AG09319 (cell line): ENCODE results near the gene CTDSP2.
"Not testable (repeated sequence)": the region's sequence is repeated elsewhere in the genome, so short reads cannot be mapped to it uniquely, and the experiment has no call there.

ENCODE experiments used
- DNase-seq: peaks from one replicate; pipeline ENCODE4 v3.0.0-alpha.2; 2010; ENCODE audit warnings: low read depth; ENCODE audit errors: extremely low read depth
- TF ChIP-seq, protein P1 (sequence below): IDR thresholded peaks from 2 replicates; pipeline ENCODE4 v1.5.1; 2011; ENCODE audit warnings: low read depth, mild to moderate bottlenecking, inconsistent platforms, low read length, moderate library complexity

Gene CTDSP2

GRCh38 chr12:57822392-57823130 lies 24.0 kb downstream of the CTDSP2 start:
- TF ChIP-seq, protein P1, sequence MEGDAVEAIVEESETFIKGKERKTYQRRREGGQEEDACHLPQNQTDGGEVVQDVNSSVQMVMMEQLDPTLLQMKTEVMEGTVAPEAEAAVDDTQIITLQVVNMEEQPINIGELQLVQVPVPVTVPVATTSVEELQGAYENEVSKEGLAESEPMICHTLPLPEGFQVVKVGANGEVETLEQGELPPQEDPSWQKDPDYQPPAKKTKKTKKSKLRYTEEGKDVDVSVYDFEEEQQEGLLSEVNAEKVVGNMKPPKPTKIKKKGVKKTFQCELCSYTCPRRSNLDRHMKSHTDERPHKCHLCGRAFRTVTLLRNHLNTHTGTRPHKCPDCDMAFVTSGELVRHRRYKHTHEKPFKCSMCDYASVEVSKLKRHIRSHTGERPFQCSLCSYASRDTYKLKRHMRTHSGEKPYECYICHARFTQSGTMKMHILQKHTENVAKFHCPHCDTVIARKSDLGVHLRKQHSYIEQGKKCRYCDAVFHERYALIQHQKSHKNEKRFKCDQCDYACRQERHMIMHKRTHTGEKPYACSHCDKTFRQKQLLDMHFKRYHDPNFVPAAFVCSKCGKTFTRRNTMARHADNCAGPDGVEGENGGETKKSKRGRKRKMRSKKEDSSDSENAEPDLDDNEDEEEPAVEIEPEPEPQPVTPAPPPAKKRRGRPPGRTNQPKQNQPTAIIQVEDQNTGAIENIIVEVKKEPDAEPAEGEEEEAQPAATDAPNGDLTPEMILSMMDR, result no peak
- DNase-seq, result no peak

DNA sequence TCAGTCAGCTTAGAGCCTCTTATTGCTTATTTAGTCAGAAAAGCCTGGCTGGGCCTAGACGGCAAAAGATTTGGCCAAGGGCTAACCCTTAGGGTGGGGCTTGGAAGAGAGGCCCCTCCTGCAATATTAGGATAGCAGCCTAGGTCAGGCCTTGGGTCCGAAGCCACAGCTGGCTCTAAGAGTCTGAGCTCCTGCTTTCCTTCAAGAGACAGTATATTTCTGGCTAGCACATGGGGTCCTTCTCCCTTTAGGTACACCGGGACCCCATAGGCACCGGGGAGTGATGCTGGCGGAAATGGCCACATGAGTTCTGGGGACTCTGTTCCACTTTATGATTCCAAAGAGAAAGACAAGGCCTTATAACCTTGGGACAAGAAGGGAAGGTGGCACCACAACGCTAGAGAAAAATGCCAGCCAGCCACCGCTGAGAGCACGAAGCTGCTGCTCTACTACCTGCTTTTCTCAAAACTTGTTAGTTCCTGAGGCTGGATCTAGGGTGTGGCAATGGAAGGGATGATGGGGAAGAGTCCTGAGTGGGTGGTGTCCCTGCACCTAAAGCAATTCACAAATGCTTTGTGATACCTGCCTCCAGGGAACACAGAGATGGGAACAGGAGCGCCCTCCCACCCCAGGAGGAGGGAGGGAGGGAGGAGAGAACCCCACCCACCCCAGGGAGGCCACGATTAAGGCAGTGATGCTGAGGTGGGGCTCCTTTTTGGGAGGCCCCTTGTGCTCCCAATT lies 24.9 kb downstream of the CTDSP2 start:
- TF ChIP-seq, protein P1, result no peak
- no peak for DNase-seq

DNA sequence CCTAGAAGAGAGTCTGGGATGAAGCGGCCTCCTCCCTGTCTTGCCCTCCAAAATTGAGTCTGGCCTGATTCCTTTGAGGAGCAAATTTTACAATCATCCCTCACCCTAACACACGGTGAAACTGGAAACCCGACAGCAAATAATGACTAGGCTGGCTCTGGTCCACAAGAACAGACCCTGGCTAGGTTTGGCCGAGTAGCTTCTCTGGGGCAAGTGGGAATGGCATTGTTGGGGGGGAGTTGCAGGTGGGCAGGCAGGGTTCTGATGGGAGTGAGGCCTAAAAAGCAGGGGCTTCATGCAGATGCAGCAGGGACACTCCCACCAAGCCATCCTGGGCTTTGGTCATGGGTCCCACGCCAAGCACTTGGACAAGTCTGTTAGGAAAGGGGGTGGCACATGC lies 25.5 kb downstream of the CTDSP2 start:
- not testable (repeated sequence) for DNase-seq

- not testable (repeated sequence) for DNase-seq
These were observed 26.4 kb downstream of the CTDSP2 start for GRCh38 chr12:57820119-57820518.

DNA sequence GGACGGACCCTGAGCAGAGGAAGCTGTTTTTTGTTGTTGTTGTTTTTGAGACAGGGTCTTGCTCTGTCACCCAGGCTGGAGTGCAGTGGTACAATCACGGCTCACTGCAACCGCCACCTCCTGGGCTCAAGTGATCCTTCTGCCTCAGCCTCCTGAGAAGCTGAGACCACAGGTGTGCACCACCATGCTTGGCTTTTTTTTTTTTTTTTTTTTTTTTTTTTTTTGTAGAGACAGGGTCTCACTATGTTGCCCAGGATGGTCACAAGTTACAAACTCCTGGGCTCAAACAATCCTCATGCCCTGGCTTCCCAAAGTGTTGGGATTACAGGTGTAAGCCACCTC lies 28.6 kb downstream of the CTDSP2 start:
- DNase-seq, result not testable (repeated sequence)

GRCh38 chr12:57817261-57817989 lies 29.1 kb downstream of the CTDSP2 start:
- TF ChIP-seq, protein P1, result no peak
- DNase-seq, result no peak

DNA sequence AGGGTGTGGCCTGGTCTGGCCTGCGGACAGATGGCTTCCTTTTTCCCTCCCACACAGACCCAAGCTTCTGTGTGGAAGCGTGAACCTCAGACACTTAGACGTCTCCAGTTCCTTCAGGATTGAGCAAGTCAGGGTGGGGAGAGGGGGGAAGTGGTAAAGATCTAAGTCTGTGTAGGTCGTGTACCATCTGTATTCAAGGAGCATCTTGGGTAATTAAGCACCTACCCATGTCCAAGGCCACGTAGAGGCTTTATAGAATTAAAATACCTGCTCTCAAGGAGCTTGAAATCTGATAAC lies 29.7 kb downstream of the CTDSP2 start:
- TF ChIP-seq, protein P1, result no peak
- DNase-seq, result no peak

DNA sequence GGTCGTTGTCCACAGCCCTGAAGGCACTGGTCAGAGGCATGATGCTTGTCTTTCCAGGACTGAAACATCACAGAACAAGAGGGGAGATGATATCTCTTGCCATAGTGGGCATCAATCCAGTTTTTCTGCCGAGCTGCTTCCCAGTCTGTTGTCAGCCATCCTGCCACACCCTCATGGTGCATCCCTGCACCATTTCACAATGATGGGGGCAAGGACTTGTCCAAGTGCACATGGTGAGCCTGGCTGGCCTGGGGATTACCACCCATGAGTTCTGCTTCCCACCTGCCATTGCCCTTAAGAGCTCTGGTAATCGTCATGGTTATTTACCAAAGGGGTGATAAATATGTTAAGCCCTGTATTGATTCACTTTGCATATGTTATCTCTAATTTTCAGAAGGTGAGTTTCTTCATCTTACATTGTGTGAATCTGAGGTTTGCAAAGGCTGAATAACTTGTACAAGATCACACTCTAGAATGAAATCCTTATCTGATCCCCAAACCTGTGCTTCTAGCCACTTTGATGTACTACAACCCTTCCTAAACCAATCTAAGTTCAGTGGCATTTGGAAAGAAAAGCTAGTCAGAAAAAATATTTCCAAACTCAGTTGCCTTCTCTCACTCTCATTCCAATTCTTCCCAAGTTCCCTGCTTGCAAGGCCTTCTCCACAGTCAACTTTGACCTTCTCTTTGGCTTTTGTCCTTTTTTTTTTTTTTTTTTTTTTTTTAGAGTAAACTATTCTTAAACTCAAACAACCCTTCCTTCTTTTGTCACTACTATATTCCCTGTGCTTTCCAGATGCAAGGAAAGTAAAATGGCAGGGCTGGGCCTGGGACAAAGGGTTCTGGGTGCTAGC lies 30.3 kb downstream of the CTDSP2 start:
- TF ChIP-seq, protein P1, result no peak
- DNase-seq, result no peak
